HEK293T (cell line): ENCODE measurements around the gene PLA2G15.

Experiments used
- CTCF ChIA-PET: fragments of 350-600 bp; formaldehyde crosslinking; extraction: SDS; loops from one replicate; lab custom pipeline; 2021; ENCODE audit warnings: antibody characterized with exemption, inconsistent platforms; lab: Yijun Ruan, JAX
- POLR2A ChIA-PET: fragments of 350-600 bp; formaldehyde crosslinking; extraction: SDS; loops from one replicate; lab custom pipeline; 2020; ENCODE audit warnings: antibody characterized with exemption, inconsistent platforms; lab: Yijun Ruan, JAX
- DNase-seq: peaks from one replicate; pipeline ENCODE4 v3.0.0; 2012; ENCODE audit warnings: mixed read lengths; ENCODE audit errors: extremely low spot score
- ARNT ChIP-seq: fragments of 450-650 bp; IDR thresholded peaks from 2 replicates; pipeline ENCODE4 v1.6.1; 2017; ENCODE audit warnings: mild to moderate bottlenecking
- BHLHE40 ChIP-seq: fragments of 450-650 bp; IDR thresholded peaks from 2 replicates; pipeline ENCODE4 v1.6.1; 2016; ENCODE audit warnings: mild to moderate bottlenecking, moderate library complexity, borderline replicate concordance
- CTBP1 ChIP-seq: fragments of 450-650 bp; IDR thresholded peaks from 2 replicates; pipeline ENCODE4 v1.6.1; 2016; ENCODE audit warnings: borderline replicate concordance
- ELF4 ChIP-seq: fragments of 450-650 bp; IDR thresholded peaks from 2 replicates; pipeline ENCODE4 v1.6.1; 2017; ENCODE audit warnings: antibody characterized with exemption
- FOXA1 ChIP-seq: fragments of 450-650 bp; IDR thresholded peaks from 2 replicates; pipeline ENCODE4 v1.6.1; 2016; ENCODE audit warnings: mild to moderate bottlenecking
- FOXK2 ChIP-seq: fragments of 450-650 bp; IDR thresholded peaks from 2 replicates; pipeline ENCODE4 v1.6.1; 2016; ENCODE audit warnings: mild to moderate bottlenecking
- FOXM1 ChIP-seq: fragments of 450-650 bp; IDR thresholded peaks from 2 replicates; pipeline ENCODE4 v1.6.1; 2017; ENCODE audit warnings: mild to moderate bottlenecking, borderline replicate concordance
- HDGF ChIP-seq: fragments of 450-650 bp; IDR thresholded peaks from 2 replicates; pipeline ENCODE4 v1.6.1; 2017; ENCODE audit warnings: antibody characterized with exemption, borderline replicate concordance
- L3MBTL2 ChIP-seq: fragments of 450-650 bp; conservative IDR thresholded peaks from 2 replicates; pipeline ENCODE4 v1.6.1; 2016; ENCODE audit warnings: mild to moderate bottlenecking
- LEF1 ChIP-seq: fragments of 450-650 bp; IDR thresholded peaks from 2 replicates; pipeline ENCODE4 v1.6.1; 2017; ENCODE audit warnings: mild to moderate bottlenecking, borderline replicate concordance
- NFRKB ChIP-seq: fragments of 450-650 bp; IDR thresholded peaks from 2 replicates; pipeline ENCODE4 v1.6.1; 2016; ENCODE audit warnings: mild to moderate bottlenecking, moderate library complexity
- SP1 ChIP-seq: fragments of 450-650 bp; IDR thresholded peaks from 2 replicates; pipeline ENCODE4 v1.6.1; 2017
- SUZ12 ChIP-seq: fragments of 450-650 bp; IDR thresholded peaks from 2 replicates; pipeline ENCODE4 v1.6.1; 2016; ENCODE audit warnings: mild to moderate bottlenecking
- TARDBP ChIP-seq: fragments of 450-650 bp; IDR thresholded peaks from 2 replicates; pipeline ENCODE4 v1.6.1; 2016
- ZNF384 ChIP-seq: fragments of 450-650 bp; IDR thresholded peaks from 2 replicates; pipeline ENCODE4 v1.6.1; 2016
- TF ChIP-seq, protein P1 (sequence below): fragments of 450-650 bp; IDR thresholded peaks from 2 replicates; pipeline ENCODE4 v1.6.1; 2016

The PLA2G15 gene

GRCh38 chr16:68298907-68299561 is 53.9 kb downstream of the PLA2G15 start:
- TF ChIP-seq, protein P1, sequence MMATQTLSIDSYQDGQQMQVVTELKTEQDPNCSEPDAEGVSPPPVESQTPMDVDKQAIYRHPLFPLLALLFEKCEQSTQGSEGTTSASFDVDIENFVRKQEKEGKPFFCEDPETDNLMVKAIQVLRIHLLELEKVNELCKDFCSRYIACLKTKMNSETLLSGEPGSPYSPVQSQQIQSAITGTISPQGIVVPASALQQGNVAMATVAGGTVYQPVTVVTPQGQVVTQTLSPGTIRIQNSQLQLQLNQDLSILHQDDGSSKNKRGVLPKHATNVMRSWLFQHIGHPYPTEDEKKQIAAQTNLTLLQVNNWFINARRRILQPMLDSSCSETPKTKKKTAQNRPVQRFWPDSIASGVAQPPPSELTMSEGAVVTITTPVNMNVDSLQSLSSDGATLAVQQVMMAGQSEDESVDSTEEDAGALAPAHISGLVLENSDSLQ = no peak
- no peak for TF ChIP-seq FOXK2
- TF ChIP-seq ARNT = no peak
- no peak for TF ChIP-seq ELF4
- no peak for TF ChIP-seq CTBP1
- TF ChIP-seq BHLHE40 = no peak
- TF ChIP-seq HDGF = no peak
- no peak for TF ChIP-seq NFRKB
- no peak for TF ChIP-seq TARDBP
- TF ChIP-seq L3MBTL2 = no peak
- TF ChIP-seq SP1 = no peak
- TF ChIP-seq ZNF384 = no peak
- no peak for TF ChIP-seq LEF1
- TF ChIP-seq FOXM1 = no peak
- TF ChIP-seq SUZ12 = no peak
- TF ChIP-seq FOXA1 = no peak
- ChIA-PET POLR2A (interaction anchor here (0.9 to 2.6 kb wide), 3 partner anchors 12 to 35 kb away, joined by 3 to 20 read pairs (median 10); partner anchors contain the start of genes PRMT7, SLC7A6 and SLC7A6OS), CTCF (no interaction called here)
- no peak for DNase-seq

DNA sequence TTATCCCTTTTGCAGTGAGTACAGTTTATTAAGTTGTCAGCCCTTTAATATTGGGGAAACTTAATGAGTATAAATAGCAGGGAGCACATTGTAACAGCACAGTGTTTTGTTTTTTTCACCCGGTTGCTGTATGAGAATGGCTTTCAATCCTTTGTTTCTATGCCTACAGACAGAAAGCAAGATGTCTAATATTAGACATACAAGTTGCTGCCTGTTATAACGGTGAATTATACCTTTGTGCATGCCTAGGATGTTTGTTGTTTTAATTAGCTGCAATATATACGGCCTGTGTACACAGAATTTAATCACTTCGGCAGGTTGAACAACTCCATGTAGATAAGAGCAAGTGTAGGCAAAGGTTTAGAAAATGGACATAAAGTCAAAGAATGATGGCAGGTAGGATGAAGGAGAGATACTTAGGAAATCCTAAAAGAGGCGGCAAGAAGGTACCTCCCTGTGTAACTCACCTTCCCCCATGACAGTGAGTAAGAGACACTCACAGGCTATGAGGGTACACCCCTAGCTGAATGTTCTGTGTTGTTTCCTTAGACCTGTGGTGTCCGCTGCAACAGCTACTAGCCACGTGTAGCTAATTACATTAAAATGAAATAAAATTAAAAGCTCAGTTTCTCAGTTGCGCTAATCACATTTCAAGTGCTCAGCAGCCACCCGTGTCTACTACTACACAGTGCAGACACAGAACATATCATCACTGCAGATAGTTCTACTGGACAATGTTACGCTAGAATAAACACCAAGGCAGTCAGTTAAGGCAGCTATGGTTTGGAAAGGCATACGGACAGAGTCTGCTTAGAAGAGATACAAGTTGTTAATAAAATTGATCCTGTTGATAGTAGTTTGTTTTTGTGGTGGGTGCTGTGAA is 54.6 kb downstream of the PLA2G15 start:
- POLR2A ChIA-PET = interaction anchor here (0.9 to 2.6 kb wide), 3 partner anchors 11 to 36 kb away, joined by 3 to 20 read pairs (median 10); partner anchors contain the start of genes PRMT7, SLC7A6 and SLC7A6OS
- no peak for DNase-seq
- TF ChIP-seq HDGF (no peak), LEF1 (no peak), ELF4 (no peak), BHLHE40 (no peak)
- CTCF ChIA-PET = no interaction called here

GRCh38 chr16:68300734-68301459 is 55.7 kb downstream of the PLA2G15 start:
- CTCF ChIA-PET = no interaction called here
- TF ChIP-seq TARDBP = no peak
- no peak for TF ChIP-seq HDGF
- no peak for DNase-seq
- POLR2A ChIA-PET = interaction anchor here (2.6 kb wide), 1 partner anchor 10 kb away, joined by 20 read pairs; the partner anchor contains the start of genes PRMT7 and SLC7A6OS

- ChIA-PET POLR2A (no interaction called here), CTCF (no interaction called here)
- no peak for TF ChIP-seq FOXM1
- no peak for TF ChIP-seq CTBP1
- no peak for TF ChIP-seq FOXA1
- no peak for TF ChIP-seq ELF4
- TF ChIP-seq HDGF = no peak
- TF ChIP-seq SUZ12 = no peak
- no peak for TF ChIP-seq TARDBP
- no peak for TF ChIP-seq L3MBTL2
- TF ChIP-seq BHLHE40 = no peak
- TF ChIP-seq, protein P1 = no peak
- TF ChIP-seq SP1 = no peak
- TF ChIP-seq NFRKB = no peak
- TF ChIP-seq FOXK2 = no peak
- no peak for TF ChIP-seq ZNF384
- no peak for DNase-seq
Observed at GRCh38 chr16:68306633-68307032, 61.5 kb downstream of the PLA2G15 start.

- DNase-seq = no peak
- TF ChIP-seq NFRKB (no peak), LEF1 (no peak), L3MBTL2 (no peak), SUZ12 (no peak), FOXK2 (no peak), HDGF (no peak), FOXM1 (no peak), BHLHE40 (no peak), ELF4 (no peak), TARDBP (no peak), ZNF384 (no peak), SP1 (no peak), ARNT (no peak), FOXA1 (no peak), CTBP1 (no peak)
- TF ChIP-seq, protein P1 = no peak
- ChIA-PET POLR2A (no interaction called here), CTCF (no interaction called here)
Observed at GRCh38 chr16:68309799-68310198, 64.6 kb downstream of the PLA2G15 start.
